ENCODE measurements around the gene MCTS1. TPM values are rescaled to one million over a fixed set of nuclear protein-coding genes. Genes with fewer than 3 reads are reported as not detected.
A peak's percentile ranks its signal among the peaks of the same experiment; 100 is the strongest.

MCTS1 gene
- total RNA-seq: 28.8 to 46.1 TPM (median 30.2 TPM) in 3 replicates
- long read RNA-seq, transcript MCTS1-202 (6 exons, 1,018 nt): major isoform, 26 of 37 reads
- long read RNA-seq, partial matches to known transcripts: 0 of 37 reads
- long read RNA-seq, other reads (novel, unspliced or antisense): 10 of 37 reads

GRCh38 chrX:120603707-120604360, at the start of gene MCTS1:
Gene MCTS1 (plus strand): TSS chrX:120604101. CDS start chrX:120604237, 136 bp downstream.
- peaks cover 17% of the 10 kb centered on the region for H3K4me1 Mint-ChIP-seq (ENCODE audit: low read depth)
- peak; percentile 94 for DNase-seq (ENCODE audit: low spot score)
- no peaks in the 10 kb centered on the region for H3K36me3 Mint-ChIP-seq (ENCODE audit: low read depth)
- H3K27me3 Mint-ChIP-seq (ENCODE audit: low read depth): no peaks in the 10 kb centered on the region
- peak within 1 kb of the TSS; percentile 87 for H3K4me3 Mint-ChIP-seq (ENCODE audit: unreplicated experiment)
- peaks cover 23% of the 10 kb centered on the region for H3K9me3 Mint-ChIP-seq (ENCODE audit: low read depth)
- H3K27ac Mint-ChIP-seq (ENCODE audit: unreplicated experiment): peak within 1 kb of the TSS; percentile 98
- no peak for TF ChIP-seq CTCF (IDR thresholded peaks at IDR 0.05)

GRCh38 chrX:120556251-120556650, 47.6 kb upstream of the MCTS1 start:
- TF ChIP-seq CTCF (IDR thresholded peaks at IDR 0.05): no peak
- Mint-ChIP-seq H3K9me3 (ENCODE audit: low read depth) (no peaks in the 10 kb centered on the region), H3K4me1 (ENCODE audit: low read depth) (peaks cover 26% of the 10 kb centered on the region), H3K27me3 (ENCODE audit: low read depth) (no peaks in the 10 kb centered on the region), H3K4me3 (ENCODE audit: unreplicated experiment) (no peak overlapping the region), H3K27ac (ENCODE audit: unreplicated experiment) (no peak overlapping the region), H3K36me3 (ENCODE audit: low read depth) (no peaks in the 10 kb centered on the region)
- DNase-seq (ENCODE audit: low spot score): no peak

GRCh38 chrX:120559804-120560203, 44.1 kb upstream of the MCTS1 start:
- H3K27ac Mint-ChIP-seq (ENCODE audit: unreplicated experiment): peak overlapping the region; percentile 99

GRCh38 chrX:120560405-120560841, 43.5 kb upstream of the MCTS1 start:
- no peak for DNase-seq (ENCODE audit: low spot score)
- TF ChIP-seq CTCF (IDR thresholded peaks at IDR 0.05): no peak
- no peaks in the 10 kb centered on the region for H3K27me3 Mint-ChIP-seq (ENCODE audit: low read depth)
- H3K4me3 Mint-ChIP-seq (ENCODE audit: unreplicated experiment): peak overlapping the region; percentile 99
- H3K27ac Mint-ChIP-seq (ENCODE audit: unreplicated experiment): peak overlapping the region; percentile 99
- H3K4me1 Mint-ChIP-seq (ENCODE audit: low read depth): peaks cover 21% of the 10 kb centered on the region
- H3K36me3 Mint-ChIP-seq (ENCODE audit: low read depth): no peaks in the 10 kb centered on the region
- no peaks in the 10 kb centered on the region for H3K9me3 Mint-ChIP-seq (ENCODE audit: low read depth)

More at GRCh38 chrX:120559804-120560203, 44.1 kb upstream of the MCTS1 start:
- Mint-ChIP-seq H3K4me3 (ENCODE audit: unreplicated experiment) (peak overlapping the region; percentile 99), H3K36me3 (ENCODE audit: low read depth) (no peaks in the 10 kb centered on the region), H3K27me3 (ENCODE audit: low read depth) (no peaks in the 10 kb centered on the region), H3K4me1 (ENCODE audit: low read depth) (peaks cover 22% of the 10 kb centered on the region), H3K9me3 (ENCODE audit: low read depth) (no peaks in the 10 kb centered on the region)
- no peak for DNase-seq (ENCODE audit: low spot score)
- no peak for TF ChIP-seq CTCF (IDR thresholded peaks at IDR 0.05)

GRCh38 chrX:120560842-120561633, 42.9 kb upstream of the MCTS1 start, which contains the start of gene CUL4B:
Gene CUL4B (minus strand): TSS chrX:120560962. CDS start chrX:120560638, 324 bp downstream.
- H3K27ac Mint-ChIP-seq (ENCODE audit: unreplicated experiment): peak within 1 kb of the TSS; percentile 99
- H3K4me3 Mint-ChIP-seq (ENCODE audit: unreplicated experiment): peak within 1 kb of the TSS; percentile 99
- H3K4me1 Mint-ChIP-seq (ENCODE audit: low read depth): peaks cover 21% of the 10 kb centered on the region
- DNase-seq (ENCODE audit: low spot score): peak; percentile 95
- no peaks in the 10 kb centered on the region for H3K36me3 Mint-ChIP-seq (ENCODE audit: low read depth)
- TF ChIP-seq CTCF (IDR thresholded peaks at IDR 0.05): no peak
- H3K9me3 Mint-ChIP-seq (ENCODE audit: low read depth): no peaks in the 10 kb centered on the region
- no peaks in the 10 kb centered on the region for H3K27me3 Mint-ChIP-seq (ENCODE audit: low read depth)

Measured in chondrocyte (in vitro differentiated cells).